NK-92 (cell line): ENCODE measurements around the gene PPP1R13B.

Experiments
- DNase-seq: peaks from one replicate; lab custom pipeline; 2025; ENCODE audit not compliant: unreplicated experiment; lab: John Stamatoyannopoulos, UW

Gene PPP1R13B

DNA sequence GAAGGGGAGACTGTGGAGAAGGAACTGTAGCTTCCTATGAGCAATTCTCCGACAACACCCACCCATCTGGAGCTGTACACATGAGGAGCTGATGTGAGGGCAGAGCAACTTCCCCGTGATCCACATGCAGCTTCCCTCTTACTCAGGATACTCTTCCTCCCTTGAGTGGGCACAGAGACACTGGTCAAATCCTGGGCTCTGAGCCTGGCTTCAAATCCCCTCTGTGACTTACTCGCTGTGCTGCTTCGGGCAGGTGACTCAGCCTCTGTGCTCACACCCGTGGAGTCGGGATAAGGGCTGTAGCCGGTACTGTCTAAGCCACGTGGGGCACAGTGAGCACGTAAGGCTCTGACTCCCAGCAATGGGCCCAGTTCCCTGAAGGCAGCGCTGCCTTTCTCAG is 100.7 kb downstream of the PPP1R13B start:
- DNase-seq = no peak

GRCh38 chr14:103745424-103745823 is 102.0 kb downstream of the PPP1R13B start:
- no peak for DNase-seq

GRCh38 chr14:103744621-103745395 is 102.6 kb downstream of the PPP1R13B start:
- no peak for DNase-seq

GRCh38 chr14:103743691-103744090 is 103.7 kb downstream of the PPP1R13B start:
- DNase-seq = no peak

DNA sequence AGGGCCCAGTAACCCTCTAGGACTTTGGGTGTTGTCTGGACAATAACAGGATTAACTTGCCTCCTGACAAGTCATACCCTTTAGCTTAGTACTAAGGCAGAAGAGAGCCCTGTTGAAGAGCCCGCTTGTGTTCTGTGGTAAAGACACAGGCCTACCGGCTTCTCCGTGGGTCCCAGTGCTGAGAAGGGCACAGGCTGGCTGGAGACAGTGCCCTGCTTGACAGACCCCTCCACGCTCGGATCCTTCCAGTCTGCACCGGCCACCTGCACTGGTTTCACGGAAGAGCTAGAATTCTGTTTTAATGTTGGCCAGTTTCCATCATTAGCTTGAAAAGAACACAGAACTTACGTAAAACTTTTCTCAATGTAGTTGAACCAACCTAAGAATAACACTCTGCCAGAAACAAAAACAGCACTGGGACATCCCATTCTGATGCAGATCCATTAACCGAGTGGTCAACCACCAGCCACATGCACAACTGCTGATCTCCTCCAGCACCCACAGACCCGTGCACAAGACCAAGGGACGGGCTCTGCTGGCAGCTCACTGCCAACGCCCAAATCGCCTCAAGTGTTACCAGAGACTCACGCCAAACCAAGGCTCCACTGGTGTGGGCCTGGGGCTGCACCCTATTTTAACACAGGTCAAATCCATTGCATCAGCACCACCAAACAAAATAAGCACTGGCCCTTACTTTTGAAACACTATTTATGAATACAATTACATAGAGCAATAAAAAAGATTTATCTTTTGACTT is 104.7 kb downstream of the PPP1R13B start:
- no peak for DNase-seq

DNA sequence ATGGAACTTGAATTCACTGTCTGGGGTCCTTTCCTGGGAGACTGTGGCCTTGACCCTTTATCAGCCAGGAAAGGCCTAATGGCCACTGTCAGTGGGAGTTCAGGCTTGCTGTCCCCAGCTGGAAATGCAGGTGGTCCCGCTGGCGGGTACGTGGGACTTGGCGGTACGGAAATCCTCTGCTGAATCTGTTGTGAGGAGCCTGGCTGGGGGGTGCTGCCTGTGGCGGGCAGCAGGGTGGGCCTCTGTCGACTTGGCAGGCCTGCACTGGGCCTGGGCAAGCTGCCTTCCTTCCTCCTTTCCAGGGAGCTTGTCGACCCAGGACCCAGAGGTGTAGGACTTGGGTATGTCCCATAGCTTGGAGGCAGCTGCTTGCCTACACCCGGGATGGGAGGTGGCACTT is 105.5 kb downstream of the PPP1R13B start:
- DNase-seq = no peak

DNA sequence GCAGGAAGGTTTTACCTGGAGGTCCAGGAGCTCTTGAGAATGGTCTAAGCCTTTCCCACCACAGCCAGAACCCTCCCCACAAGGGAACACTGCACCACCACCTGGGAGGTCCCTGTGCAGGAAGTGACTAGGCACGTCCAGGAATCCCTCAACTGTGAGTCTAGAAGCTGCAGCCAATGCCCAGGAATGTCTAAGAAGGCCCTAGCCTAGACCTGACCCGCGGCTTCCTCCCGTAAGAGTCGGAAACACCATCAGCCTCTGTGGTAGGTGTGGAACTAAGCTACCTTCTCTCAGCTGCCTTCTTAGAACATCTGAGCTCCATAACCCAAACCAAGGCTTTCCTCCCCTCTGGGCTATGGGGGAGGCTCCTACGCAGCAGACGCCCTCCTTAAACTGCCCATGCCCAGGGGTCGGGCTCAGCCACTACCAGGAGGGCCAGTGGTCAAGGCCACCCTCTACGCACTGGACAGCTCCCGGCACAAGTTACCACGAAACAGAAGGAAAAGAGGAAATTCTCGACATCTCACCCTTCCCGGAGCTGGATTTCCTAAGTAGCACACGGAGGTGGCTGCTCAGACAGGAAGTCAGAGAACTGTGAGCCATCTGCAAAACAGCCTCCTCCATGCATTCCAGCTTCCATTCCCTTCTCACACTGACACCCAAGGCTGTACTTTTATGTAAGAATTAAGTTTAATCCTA is 106.2 kb downstream of the PPP1R13B start:
- DNase-seq = no peak

GRCh38 chr14:103739793-103740501 is 107.4 kb downstream of the PPP1R13B start:
- DNase-seq = no peak

GRCh38 chr14:103739466-103739792 is 107.9 kb downstream of the PPP1R13B start:
- no peak for DNase-seq

DNA sequence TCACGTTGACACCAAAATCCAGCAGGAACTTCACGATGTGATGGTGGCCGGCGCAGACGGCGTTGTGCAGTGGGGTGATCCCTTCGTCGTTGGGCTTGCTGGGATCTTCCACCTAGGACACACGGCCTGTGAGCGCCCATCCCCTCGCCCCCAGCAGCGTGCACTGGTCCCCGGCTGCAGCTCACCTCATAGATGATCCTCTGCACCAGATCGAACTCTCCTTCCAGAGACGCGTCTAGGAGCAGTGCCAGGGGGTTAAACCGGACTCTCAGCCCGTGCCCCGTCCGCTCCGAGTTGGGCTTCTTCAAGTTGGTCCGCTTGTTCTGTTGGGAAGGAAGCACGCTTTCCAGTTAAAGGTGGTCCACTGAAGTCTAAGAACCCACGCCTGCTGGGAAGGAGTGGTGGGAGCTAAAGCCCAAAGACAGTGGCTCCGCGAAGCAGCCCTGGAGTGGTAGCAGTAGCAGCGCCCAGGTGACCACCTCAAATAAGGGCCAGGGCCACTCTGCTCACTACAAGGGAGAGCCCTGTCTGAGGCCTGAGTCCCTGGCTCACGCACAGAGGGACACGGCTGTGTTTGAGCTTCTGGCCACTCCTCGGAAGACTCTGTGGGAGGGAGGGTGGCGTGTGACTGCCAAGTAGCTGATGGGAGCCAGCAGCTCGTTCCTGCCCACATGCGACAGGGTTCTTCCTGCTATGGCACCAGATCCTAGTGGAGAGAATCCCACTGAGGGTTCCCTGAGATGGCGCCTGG is 108.5 kb downstream of the PPP1R13B start:
- no peak for DNase-seq

DNA sequence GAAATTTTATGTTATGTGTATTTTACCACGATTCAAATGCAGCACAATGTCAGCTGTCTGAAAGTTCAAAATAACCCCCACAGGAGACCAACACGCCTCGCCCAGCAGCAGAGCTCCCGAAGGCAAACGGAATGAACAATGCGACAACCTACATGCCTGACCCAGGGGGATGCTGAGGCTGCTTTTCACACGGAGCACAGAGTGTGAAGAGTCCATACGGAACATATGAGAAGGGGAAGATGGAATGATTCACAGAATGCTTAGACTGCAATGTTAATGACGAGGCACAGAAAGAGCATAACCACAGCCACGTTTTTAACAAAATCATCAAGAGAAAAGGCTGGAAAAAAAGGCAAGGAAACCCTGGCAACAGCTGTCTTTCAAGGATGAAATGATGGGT is 109.2 kb downstream of the PPP1R13B start:
- no peak for DNase-seq

- DNase-seq = no peak
Measured at GRCh38 chr14:103737432-103738045, 109.8 kb downstream of the PPP1R13B start.

DNA sequence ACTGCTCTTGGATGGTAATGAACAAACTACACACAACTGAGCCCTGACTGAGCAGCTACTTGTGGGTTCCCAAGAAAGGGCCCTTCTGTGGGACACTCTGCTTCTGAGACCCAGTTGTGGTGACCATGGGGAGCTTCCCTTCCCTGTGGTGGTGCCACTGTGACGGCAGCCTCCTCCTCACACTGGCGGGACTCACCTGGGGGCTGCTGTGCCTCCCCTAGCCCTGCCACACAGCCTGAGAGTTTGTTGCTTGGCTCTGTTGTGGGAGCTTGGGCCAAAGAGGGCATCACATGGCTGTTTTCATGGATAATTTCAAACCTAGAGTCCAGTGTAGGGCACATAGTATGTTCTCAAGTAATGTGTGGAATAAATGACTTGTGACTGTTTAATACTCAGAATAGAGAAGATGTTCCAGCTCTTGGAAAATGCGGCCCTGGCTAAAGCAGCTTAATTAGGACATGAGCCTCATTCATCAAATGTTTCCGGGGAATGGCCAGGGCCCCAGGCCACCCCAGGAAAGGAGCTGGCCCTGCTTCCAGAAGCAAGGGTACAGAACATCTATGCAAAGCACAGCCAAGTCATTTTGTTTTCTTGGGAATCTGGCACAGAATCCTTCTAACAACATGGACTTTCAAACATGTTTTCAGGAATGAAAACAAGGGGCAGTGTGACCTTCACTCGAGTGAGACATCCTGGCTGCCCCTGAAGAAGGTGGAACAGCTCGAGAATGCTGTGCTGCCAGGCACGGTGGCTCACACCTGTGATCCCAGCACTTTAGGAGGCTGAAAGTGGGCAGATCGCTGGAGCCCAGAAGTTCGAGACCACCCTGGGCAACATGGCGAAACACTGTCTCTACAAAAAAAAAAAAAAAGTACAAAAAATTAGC is 110.6 kb downstream of the PPP1R13B start:
- DNase-seq = no peak

DNA sequence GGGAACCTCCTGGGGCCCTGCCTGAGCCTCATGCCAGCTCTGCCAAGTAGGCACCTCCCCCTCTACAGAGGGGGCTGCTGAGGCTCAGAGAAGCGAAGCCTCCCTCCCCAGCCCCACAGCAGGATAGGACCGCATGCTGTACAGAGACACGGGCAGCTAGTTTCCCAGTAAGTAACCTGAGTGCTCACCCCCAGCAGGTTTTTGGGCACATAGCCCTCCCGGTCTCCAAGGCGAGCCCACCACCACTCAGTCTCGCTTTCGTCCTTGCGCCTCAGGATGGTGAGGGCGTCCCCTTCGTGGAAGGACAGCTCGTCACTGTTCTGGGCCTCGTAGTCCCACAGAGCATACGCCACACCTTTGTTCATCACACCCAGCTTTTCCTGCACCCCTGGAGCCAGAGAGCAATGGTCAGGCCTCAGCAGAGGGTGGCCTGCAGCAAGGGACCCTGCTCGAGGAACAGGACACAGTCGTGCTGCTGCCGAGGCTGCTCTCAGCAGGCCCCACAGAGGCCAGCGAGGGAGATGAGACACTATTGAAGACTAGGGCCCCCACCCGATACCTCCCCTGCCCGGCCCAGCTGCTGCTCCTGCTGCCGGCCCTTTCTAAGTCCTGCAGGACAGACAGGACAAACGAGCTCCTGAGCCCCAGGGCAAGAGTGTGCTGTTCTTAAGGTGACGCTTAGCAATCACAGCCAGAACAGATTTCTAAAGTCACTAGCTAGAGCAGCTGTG is 111.4 kb downstream of the PPP1R13B start:
- no peak for DNase-seq

GRCh38 chr14:103735439-103735814 is 111.9 kb downstream of the PPP1R13B start:
- DNase-seq = no peak

- no peak for DNase-seq
Measured at GRCh38 chr14:103735022-103735421, 112.4 kb downstream of the PPP1R13B start.

DNA sequence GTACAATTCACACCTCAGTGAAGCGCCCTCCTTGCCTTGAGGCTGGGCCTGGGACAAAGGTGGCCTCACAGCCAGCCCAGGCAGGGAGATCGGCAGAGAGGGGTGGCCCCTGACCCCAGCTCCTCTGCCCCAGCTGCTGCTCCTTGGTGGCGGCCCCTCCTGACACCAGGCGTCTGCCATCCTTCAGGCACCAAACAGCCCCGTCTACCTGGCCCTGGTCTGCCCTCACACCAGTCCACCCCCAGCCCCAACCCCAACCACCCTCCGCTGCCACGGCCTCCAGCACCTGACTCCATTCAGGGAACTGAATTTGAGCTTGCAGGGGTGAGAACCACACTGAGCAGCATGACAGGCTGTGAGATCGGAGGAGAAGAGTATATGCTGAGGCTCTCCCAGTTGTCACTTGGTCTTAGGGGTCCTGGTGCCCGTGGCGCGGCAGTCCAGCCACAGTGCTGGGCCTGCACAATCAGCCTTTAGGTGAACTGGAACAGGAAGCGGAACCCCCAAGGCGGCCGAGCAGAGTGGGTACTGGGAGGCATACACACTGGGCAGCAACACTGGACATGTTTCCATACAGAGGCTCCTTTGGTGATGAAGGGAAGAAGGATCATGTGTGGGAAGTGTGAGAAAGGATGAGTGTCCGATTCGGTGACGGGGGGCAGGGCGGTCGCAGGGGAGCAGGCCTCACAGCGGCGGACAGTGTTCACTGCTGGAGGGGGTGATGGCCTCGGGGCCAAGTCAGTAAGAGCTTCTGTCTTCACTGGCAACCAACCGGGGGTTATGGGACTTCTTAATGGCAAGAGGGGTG is 113.1 kb downstream of the PPP1R13B start:
- no peak for DNase-seq

DNA sequence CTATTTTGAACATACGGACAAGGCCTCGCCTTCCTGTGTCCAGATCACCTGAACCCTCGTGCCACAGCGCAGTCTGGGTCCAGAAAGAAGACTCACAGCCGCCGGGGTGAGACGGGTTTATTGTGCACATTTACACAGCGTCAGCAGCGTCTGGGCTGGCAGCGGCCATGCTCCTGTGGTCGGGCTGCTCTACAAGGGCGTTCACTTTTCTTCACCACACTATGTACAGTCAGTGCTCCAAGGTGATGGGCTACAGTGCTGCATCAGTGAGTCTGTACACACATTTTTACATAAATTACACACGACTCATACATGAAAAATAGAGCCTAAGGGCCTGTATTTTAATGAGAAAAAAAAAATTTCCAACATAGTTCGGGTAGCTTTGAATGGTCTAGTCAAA is 113.7 kb downstream of the PPP1R13B start:
- no peak for DNase-seq
